ENCODE data around the gene PARP1.

- TF ChIP-seq GATA2 (IDR thresholded peaks at IDR 0.05; ENCODE audit: low read depth, low read length), result no peak
- no peak for TF ChIP-seq GATA3 (IDR thresholded peaks at IDR 0.05; ENCODE audit: low read depth, low read length)
These were observed 42.1 kb downstream of the PARP1 start for GRCh38 chr1:226365831-226366231.

All from SH-SY5Y (cell line).